Activated naive CD4-positive, alpha-beta T cell treated with anti-CD3 and anti-CD28 coated beads for 36 hours (primary cell): ENCODE measurements around the gene CASP12. TPM values are rescaled to one million over a fixed set of nuclear protein-coding genes. Genes with fewer than 3 reads are reported as not detected.
"Not testable (repeated sequence)": the region's sequence is repeated elsewhere in the genome, so short reads cannot be mapped to it uniquely, and the experiment has no call there.

ENCODE experiments used
- CTCF ChIA-PET: fragments of 350-600 bp; sonication (Branson Sonifier 250); formaldehyde crosslinking; loops from one replicate; lab custom pipeline; 2021; ENCODE audit warnings: antibody characterized with exemption; lab: Charles Lee
- DNase-seq: peaks from one replicate; pipeline ENCODE4 v3.0.0-alpha.2; 2020
- H3K27ac Mint-ChIP-seq: one replicate; pipeline ENCODE4 v1.8.0; 2021; ENCODE audit warnings: mild to moderate bottlenecking, mixed read lengths
- H3K27me3 Mint-ChIP-seq: one replicate; pipeline ENCODE4 v1.8.0; 2021; ENCODE audit warnings: low read depth, mixed read lengths
- H3K36me3 Mint-ChIP-seq: one replicate; pipeline ENCODE4 v1.8.0; 2021; ENCODE audit warnings: low read depth, mixed read lengths
- H3K4me1 Mint-ChIP-seq: one replicate; pipeline ENCODE4 v1.8.0; 2021; ENCODE audit warnings: low read depth, mixed read lengths
- H3K4me3 Mint-ChIP-seq: one replicate; pipeline ENCODE4 v1.8.0; 2021; ENCODE audit warnings: mild to moderate bottlenecking, moderate library complexity, mixed read lengths
- H3K9me3 Mint-ChIP-seq: one replicate; pipeline ENCODE4 v1.8.0; 2021; ENCODE audit warnings: mixed read lengths
- intact Hi-C: fragments of 100-400 bp; cut with micrococcal nuclease; formaldehyde crosslinking; loops from one replicate; pipeline ENCODE4 v1.15.1; 2023
- total RNA-seq, 2 experiments: library from RNA; stranded (reverse); gene quantifications; one replicate each; pipeline ENCODE4 v1.2.3, GENCODE V29; 2021

Gene CASP12
- not detected for total RNA-seq

DNA sequence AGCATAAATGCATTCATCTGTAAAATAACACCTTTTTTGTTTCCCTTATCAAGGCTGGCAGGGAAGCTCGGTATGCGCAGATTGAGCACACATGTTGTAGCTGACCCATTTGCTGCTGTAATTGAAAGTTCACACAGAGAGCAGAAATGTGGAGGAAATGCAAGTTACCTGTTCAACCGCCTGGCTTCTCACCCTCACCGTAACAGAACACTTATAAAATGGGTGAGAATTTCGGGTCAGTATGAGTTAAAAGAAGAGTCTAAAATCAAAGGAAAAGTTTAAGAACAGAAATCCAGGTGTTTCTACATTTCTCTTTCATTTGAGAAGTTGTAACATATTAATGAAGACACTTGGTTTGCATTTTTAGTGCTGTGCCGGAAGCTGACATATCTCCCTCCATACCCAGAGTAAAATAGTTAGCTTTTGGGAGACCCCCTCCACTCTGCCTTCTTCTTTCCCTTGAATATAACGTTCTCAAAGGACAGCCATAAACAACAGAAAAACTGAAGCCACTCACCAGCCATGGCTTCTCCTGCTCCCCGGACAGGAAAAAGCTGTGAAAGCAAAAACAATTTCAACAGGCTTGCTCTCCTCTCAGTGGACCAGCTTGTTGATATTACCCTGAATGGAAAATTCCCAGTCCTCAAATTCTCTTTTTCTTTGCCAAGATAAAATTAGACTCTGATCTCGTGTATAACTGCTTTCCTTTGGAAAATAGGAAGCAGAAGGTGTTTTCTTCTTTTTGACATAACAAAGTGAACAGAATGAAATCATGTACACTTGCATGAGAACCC is at the start of gene CASP12:
Gene CASP12, minus strand, starts transcription at position 570 of the 794 bp plus-strand sequence.
- Mint-ChIP-seq H3K4me1 (peaks cover 26% of the 10 kb centered on the region), H3K27me3 (no peaks in the 10 kb centered on the region), H3K27ac (peak within 1 kb of the TSS; percentile 76), H3K36me3 (no peaks in the 10 kb centered on the region), H3K9me3 (no peaks in the 10 kb centered on the region), H3K4me3 (peak within 1 kb of the TSS; percentile 64)
- intact Hi-C loops: loop anchor here (1.0 to 5.0 kb wide), 5 partner anchors 9 to 241 kb away; no protein-coding TSS in a partner anchor
- CTCF ChIA-PET: interaction anchor here (0.8 to 1.1 kb wide), 3 partner anchors 18 to 46 kb away, joined by 3 to 5 read pairs (median 4); no protein-coding TSS in a partner anchor
- peak; percentile 32 for DNase-seq

DNA sequence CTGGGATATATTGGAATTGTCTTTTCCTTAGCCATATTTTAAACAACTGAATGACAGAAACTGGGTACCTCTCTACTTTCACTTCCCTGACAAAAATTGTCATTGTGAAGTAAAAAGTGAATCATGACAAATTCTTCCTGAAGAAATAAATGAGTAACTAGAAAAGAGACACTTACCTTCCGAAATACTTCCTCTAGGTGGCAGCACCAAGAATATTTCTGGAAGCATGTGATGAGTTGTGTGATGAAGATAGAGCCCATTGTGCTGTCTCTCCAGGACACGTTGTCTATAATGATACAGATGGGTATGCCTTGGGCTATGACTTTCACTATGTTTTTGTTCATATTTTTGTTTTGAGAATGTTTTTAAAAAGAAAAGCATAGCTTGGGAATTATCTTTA is 48.6 kb upstream of the CASP12 start:
- H3K36me3 Mint-ChIP-seq: peaks cover 64% of the 10 kb centered on the region
- CTCF ChIA-PET: interaction anchor here (0.9 to 2.3 kb wide), 5 partner anchors 16 to 71 kb away, joined by 3 to 8 read pairs (median 4); no protein-coding TSS in a partner anchor
- DNase-seq: peak; percentile 47

DNA sequence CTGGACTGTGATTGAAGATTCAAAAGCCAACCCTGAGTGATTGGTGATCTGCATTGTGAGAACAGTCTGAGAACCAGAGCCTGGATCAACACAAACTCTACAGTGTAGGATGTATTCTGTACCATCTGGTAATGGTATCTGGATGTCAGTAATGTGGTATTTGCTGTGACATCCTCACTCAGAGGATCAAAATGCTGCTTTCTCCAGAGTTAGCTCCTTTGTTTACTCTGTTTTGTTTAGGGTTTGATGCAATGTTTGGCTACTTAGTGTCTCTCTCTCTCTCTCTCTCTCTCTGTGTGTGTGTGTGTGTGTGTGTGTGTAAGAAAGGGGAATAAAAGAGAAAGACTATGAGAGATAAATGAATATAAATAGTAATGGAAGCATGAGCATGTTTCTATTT is 45.8 kb upstream of the CASP12 start:
- no peak for DNase-seq
- H3K4me3 Mint-ChIP-seq: no peak overlapping the region
- intact Hi-C loops: no loop called here
- CTCF ChIA-PET: interaction anchor here (0.6 to 1.9 kb wide), 3 partner anchors 9 to 57 kb away, joined by 3 to 5 read pairs (median 3); partner anchors contain the start of gene CASP12
- H3K4me1 Mint-ChIP-seq: peaks cover 7% of the 10 kb centered on the region
- H3K9me3 Mint-ChIP-seq: no peaks in the 10 kb centered on the region
- H3K27me3 Mint-ChIP-seq: no peaks in the 10 kb centered on the region
- H3K36me3 Mint-ChIP-seq: peaks cover 46% of the 10 kb centered on the region
- H3K27ac Mint-ChIP-seq: no peak overlapping the region

More for the DNA sequence above, 48.6 kb upstream of the CASP12 start:
- Mint-ChIP-seq H3K27me3 (no peaks in the 10 kb centered on the region), H3K9me3 (no peaks in the 10 kb centered on the region), H3K4me3 (no peak overlapping the region), H3K4me1 (peaks cover 7% of the 10 kb centered on the region), H3K27ac (peak overlapping the region; percentile 6)
- intact Hi-C loops: loop anchor here (1.0 kb wide), 4 partner anchors 21 to 915 kb away; partner anchors contain the start of gene CASP4

DNA sequence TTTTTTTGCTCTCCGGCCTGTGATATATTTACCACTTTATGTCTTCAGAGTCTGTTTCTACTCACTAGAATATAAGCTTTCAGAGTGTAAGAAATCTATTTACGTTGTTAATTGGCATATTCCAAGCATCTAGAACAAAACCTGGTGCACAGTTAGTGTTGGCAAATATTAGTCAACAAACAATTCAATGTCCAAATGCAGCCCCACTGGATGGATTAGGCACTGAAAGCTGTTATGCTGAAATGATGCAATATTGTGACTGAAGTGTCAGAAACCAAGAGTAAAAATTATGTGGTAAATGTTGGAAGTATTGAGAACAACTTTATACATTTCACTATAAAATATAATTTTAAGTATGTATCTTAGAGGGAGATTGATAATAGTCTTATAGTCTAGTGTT is 45.3 kb upstream of the CASP12 start:
- CTCF ChIA-PET: interaction anchor here (0.6 to 1.9 kb wide), 3 partner anchors 10 to 57 kb away, joined by 3 to 5 read pairs (median 3); partner anchors contain the start of gene CASP12
- intact Hi-C loops: no loop called here
- H3K4me1 Mint-ChIP-seq: peaks cover 7% of the 10 kb centered on the region

DNA sequence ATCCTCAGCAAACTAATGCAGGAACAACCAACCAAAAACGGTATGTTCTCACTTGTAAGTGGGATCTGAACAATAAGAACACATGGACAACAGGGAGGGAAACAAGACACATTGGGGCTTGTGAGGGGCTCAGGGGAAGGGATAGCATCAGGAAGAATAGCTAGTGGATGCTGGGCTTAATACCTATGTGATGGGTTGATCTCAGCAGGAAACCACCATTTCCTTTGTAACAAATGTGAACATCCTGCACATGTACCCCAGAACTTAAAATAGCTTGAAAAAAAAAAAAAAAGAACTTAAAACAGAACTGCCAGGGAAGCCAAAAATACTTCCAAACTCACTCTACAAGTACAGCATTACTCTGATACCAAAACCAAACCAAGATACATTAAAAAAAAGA is 36.3 kb upstream of the CASP12 start:
- DNase-seq: no peak
- CTCF ChIA-PET: interaction anchor here (1.1 to 1.4 kb wide), 2 partner anchors 16 to 17 kb away, joined by 3 read pairs; no protein-coding TSS in a partner anchor
- no peak overlapping the region for H3K4me3 Mint-ChIP-seq
- intact Hi-C loops: no loop called here
- H3K36me3 Mint-ChIP-seq: peaks cover 7% of the 10 kb centered on the region
- H3K4me1 Mint-ChIP-seq: peaks cover 19% of the 10 kb centered on the region
- no peaks in the 10 kb centered on the region for H3K27me3 Mint-ChIP-seq
- peaks cover 12% of the 10 kb centered on the region for H3K9me3 Mint-ChIP-seq
- no peak overlapping the region for H3K27ac Mint-ChIP-seq

More for the DNA sequence above, 45.3 kb upstream of the CASP12 start:
- DNase-seq: no peak
- Mint-ChIP-seq H3K4me3 (no peak overlapping the region), H3K9me3 (no peaks in the 10 kb centered on the region), H3K27me3 (no peaks in the 10 kb centered on the region), H3K27ac (no peak overlapping the region), H3K36me3 (peaks cover 43% of the 10 kb centered on the region)

DNA sequence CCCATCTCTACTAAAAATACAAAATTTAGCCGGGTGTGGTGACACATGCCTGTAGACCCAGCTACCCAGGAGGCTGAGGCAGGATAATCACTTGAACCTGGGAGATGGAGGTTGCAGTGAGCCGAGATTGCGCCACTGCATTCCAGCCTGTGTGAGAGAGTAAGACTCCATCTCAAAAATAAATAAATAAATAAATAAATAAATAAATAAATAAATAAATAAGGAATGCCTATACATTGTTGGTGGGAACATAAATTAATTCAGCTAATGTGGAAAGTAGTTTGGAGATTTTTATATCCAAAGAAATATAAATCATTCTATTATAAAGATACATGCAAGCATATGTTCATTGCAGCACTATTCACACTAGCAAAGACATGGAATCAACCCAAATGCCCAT is 35.8 kb upstream of the CASP12 start:
- intact Hi-C loops, DNase-seq, H3K27me3 Mint-ChIP-seq, H3K4me3 Mint-ChIP-seq, H3K27ac Mint-ChIP-seq, H3K36me3 Mint-ChIP-seq: not testable (repeated sequence)
- Mint-ChIP-seq H3K9me3 (peaks cover 13% of the 10 kb centered on the region), H3K4me1 (peaks cover 19% of the 10 kb centered on the region)
- CTCF ChIA-PET: interaction anchor here (1.1 to 1.4 kb wide), 2 partner anchors 16 to 17 kb away, joined by 3 read pairs; no protein-coding TSS in a partner anchor

DNA sequence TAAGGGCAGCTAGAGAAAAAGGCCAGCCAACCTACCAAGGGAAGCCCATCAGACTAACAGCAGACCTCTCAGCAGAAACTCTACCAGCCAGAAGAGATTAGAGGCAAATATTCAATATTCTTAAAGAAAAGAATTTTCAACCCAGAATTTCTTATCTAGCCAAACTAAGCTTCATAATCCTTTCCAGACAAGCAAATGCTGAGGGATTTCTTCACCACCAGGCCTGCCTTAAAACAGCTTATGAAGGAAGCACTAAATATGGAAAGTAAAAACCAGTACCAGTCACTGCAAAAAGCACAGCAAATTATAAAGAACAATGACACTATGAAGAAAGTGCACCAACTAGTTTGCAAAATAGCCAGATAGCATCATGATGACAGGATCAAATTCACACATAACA is 30.6 kb upstream of the CASP12 start:
- Mint-ChIP-seq H3K4me3 (no peak overlapping the region), H3K27ac (no peak overlapping the region), H3K36me3 (peaks cover 12% of the 10 kb centered on the region), H3K27me3 (no peaks in the 10 kb centered on the region), H3K9me3 (peaks cover 22% of the 10 kb centered on the region), H3K4me1 (peaks cover 4% of the 10 kb centered on the region)
- no peak for DNase-seq
- CTCF ChIA-PET: no interaction called here
- intact Hi-C loops: no loop called here

DNA sequence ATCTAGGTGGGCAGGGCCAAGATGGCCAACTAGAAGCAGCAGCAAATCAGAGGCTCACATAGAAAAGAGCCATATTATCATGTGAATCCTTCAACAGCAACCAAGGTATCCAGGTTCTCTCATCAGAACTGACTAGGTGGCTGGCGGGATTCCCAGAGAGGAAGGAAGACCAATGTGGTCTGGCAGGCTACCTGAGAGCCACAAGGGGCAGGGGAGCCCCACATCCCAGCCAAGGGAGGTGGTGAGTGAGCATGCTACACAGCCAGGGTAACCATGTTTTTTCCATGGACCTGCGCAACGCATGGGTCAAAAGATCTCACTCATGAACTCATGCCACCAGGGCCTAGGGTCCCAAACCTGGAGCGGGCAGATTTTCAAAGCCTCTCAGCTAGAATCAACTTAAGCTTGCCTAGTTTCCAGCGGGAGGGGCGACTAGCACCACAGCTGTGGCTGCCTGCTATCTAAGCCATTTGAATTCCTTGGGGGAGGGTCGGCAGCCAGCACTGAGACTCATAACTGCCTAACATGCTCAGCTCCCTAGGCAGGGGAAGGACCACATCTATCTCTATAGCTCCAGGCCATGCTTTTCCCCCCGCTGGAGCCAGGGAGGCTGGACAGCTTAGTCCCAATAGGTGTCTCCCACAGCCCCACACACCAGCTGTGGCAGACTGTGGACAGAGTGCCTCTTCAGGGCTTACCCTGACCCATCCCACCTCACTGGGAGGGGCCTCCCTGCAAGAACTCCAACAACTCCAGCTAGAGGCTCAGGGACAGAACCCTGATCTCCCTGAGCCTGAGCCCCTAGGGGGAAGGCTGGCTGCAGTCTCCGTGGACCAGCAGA is 28.7 kb upstream of the CASP12 start:
- CTCF ChIA-PET: interaction anchor here (1.4 kb wide), 1 partner anchor 18 kb away, joined by 3 read pairs; no protein-coding TSS in a partner anchor

DNA sequence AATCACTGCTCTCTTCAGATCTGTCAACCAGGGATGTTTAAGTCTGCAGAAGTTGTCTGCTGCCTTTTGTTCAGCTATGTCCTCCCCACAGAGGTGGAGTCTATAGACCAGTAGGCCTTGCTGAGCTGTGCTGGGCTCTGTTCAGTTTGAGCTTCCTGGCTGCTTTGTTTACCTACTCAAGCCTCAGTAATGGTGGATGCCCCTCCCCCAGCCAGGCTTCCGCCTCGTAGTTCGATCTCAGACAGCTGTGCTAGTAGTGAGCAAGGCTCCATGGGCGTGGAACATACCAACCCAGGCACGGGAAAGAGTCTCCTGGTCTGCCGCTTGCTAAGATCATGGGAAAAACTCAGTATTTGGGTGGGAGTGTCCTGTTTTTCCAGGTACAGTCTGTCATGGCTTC is 27.6 kb upstream of the CASP12 start:
- CTCF ChIA-PET: interaction anchor here (1.4 kb wide), 1 partner anchor 20 kb away, joined by 3 read pairs; no protein-coding TSS in a partner anchor
- no peak overlapping the region for H3K27ac Mint-ChIP-seq
- peaks cover 22% of the 10 kb centered on the region for H3K9me3 Mint-ChIP-seq
- intact Hi-C loops: no loop called here
- DNase-seq: no peak
- no peaks in the 10 kb centered on the region for H3K27me3 Mint-ChIP-seq
- peaks cover 12% of the 10 kb centered on the region for H3K36me3 Mint-ChIP-seq
- peaks cover 4% of the 10 kb centered on the region for H3K4me1 Mint-ChIP-seq
- H3K4me3 Mint-ChIP-seq: no peak overlapping the region

More for the DNA sequence above, 28.7 kb upstream of the CASP12 start:
- peaks cover 18% of the 10 kb centered on the region for H3K9me3 Mint-ChIP-seq
- no peak for DNase-seq
- H3K36me3 Mint-ChIP-seq: peaks cover 12% of the 10 kb centered on the region
- intact Hi-C loops: no loop called here
- no peak overlapping the region for H3K4me3 Mint-ChIP-seq
- no peaks in the 10 kb centered on the region for H3K27me3 Mint-ChIP-seq
- peaks cover 4% of the 10 kb centered on the region for H3K4me1 Mint-ChIP-seq
- no peak overlapping the region for H3K27ac Mint-ChIP-seq

DNA sequence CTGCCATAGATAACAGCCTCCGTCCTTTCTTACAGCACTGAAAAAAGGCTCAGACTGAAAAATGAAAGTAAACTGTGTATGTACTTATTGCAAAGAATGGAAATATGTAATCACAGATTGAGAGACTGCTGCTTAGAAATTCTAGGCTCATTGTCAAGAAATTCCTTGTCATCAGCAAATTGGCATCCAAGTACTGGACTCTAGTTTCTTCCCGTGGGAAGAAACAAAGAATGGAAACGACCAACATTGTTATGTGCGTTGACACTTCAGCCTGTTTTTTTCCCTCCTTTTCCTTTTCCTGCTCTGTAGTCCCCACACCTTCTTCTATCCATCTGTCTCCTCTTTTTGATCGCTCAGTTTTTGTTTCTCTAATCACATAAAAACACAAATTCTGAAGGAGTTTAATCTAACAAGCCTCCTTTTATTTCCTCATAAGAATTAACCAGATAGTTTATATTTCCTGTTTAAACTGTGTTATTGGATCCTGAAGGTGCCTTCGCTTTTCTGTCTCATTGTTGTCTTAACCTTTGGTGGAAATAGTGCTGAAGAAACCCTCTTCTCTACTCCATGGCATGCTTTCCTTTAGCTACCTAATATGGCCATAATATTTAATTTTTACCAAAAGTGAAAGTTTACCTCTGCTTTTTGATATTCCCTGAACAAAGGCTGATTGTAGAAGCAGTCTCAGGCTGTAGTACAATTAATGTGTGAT is 20.0 kb upstream of the CASP12 start:
- Mint-ChIP-seq H3K4me3 (peak overlapping the region; percentile 59), H3K9me3 (peaks cover 5% of the 10 kb centered on the region), H3K27me3 (no peaks in the 10 kb centered on the region), H3K4me1 (peaks cover 38% of the 10 kb centered on the region), H3K27ac (peak overlapping the region; percentile 78), H3K36me3 (no peaks in the 10 kb centered on the region)
- DNase-seq: no peak
- intact Hi-C loops: loop anchor here (1.0 kb wide), 4 partner anchors 9 to 213 kb away; partner anchors contain the start of gene CASP12
- CTCF ChIA-PET: interaction anchor here (1.0 to 1.2 kb wide), 2 partner anchors 10 to 16 kb away, joined by 3 to 4 read pairs; no protein-coding TSS in a partner anchor
